Erythroblast (primary cell): ENCODE data around the gene CPNE9.
"Not testable (repeated sequence)": the region's sequence is repeated elsewhere in the genome, so short reads cannot be mapped to it uniquely, and the experiment has no call there.

ENCODE experiments used
- GATA1 ChIP-seq: IDR thresholded peaks from 2 replicates; pipeline ENCODE4 v1.6.1; 2011; ENCODE audit warnings: low read depth, mild to moderate bottlenecking, control low read depth, low read length, moderate library complexity
- POLR2A ChIP-seq: IDR thresholded peaks from 2 replicates; pipeline ENCODE4 v1.6.1; 2011; ENCODE audit warnings: mild to moderate bottlenecking, low read length

GRCh38 chr3:9771007-9771406, 67.4 kb downstream of the CPNE9 start:
- not testable (repeated sequence) for TF ChIP-seq POLR2A, GATA1
